Keratinocyte (primary cell): ENCODE data around the gene ZNF860. TPM values are rescaled to one million over a fixed set of nuclear protein-coding genes. Genes with fewer than 3 reads are reported as not detected.

Experiments used
- DNase-seq: peaks from one replicate; pipeline ENCODE4 v3.0.0-alpha.2; 2011; ENCODE audit warnings: low read depth, missing footprints, low spot score
- FAIRE-seq: peaks from 2 replicates; lab custom pipeline; 2011; peaks lifted over from hg19 to GRCh38; lab: Jason Lieb, UNC
- H2AFZ ChIP-seq: 2 replicates; pipeline ENCODE4 v1.6.0; 2012; ENCODE audit warnings: low read length, control low read depth, inconsistent platforms; ENCODE audit not compliant: control insufficient read depth
- H3K27ac ChIP-seq: 2 replicates; pipeline ENCODE4 v1.5.1; 2011; ENCODE audit warnings: low read length; ENCODE audit not compliant: control insufficient read depth, insufficient read depth
- H3K27me3 ChIP-seq: 3 replicates; pipeline ENCODE4 v1.6.0; 2011; ENCODE audit warnings: low read length; ENCODE audit not compliant: control insufficient read depth, insufficient read depth; ENCODE audit errors: extremely low read depth
- H3K36me3 ChIP-seq, 2 experiments: 2 replicates in 1 of 2; 3 replicates in 1 of 2; pipeline ENCODE4 v1.5.1; 2011; ENCODE audit warnings: low read length in 2 of 2, mild to moderate bottlenecking in 1 of 2; ENCODE audit not compliant: control insufficient read depth in 2 of 2, insufficient read depth in 2 of 2; ENCODE audit errors: extremely low read depth in 1 of 2
- H3K4me1 ChIP-seq: 3 replicates; pipeline ENCODE4 v1.5.1; 2011; ENCODE audit warnings: low read length; ENCODE audit not compliant: control insufficient read depth, insufficient read depth; ENCODE audit errors: extremely low read depth
- H3K4me2 ChIP-seq: 3 replicates; pipeline ENCODE4 v1.6.0; 2011; ENCODE audit warnings: low read depth, low read length; ENCODE audit not compliant: control insufficient read depth, insufficient read depth; ENCODE audit errors: extremely low read depth
- H3K4me3 ChIP-seq, 3 experiments: fragments of 200-600 bp in 1 of 3; sonication (generic) in 1 of 3; 2 replicates in 2 of 3; 3 replicates in 1 of 3; pipeline ENCODE4 v1.5.1; 2011 to 2016; ENCODE audit warnings: low read length in 3 of 3, mild to moderate bottlenecking in 3 of 3, control low read depth in 2 of 3, inconsistent platforms in 1 of 3, low read depth in 1 of 3, mixed read lengths in 1 of 3, mixed run types in 1 of 3, moderate library complexity in 1 of 3; ENCODE audit not compliant: control insufficient read depth in 2 of 3, insufficient read depth in 2 of 3; ENCODE audit errors: extremely low read depth in 1 of 3
- H3K79me2 ChIP-seq: 2 replicates; pipeline ENCODE4 v1.6.0; 2012; ENCODE audit warnings: low read length; ENCODE audit not compliant: control insufficient read depth, insufficient read depth
- H3K9ac ChIP-seq: 3 replicates; pipeline ENCODE4 v1.6.0; 2011; ENCODE audit warnings: low read length; ENCODE audit not compliant: control insufficient read depth, insufficient read depth; ENCODE audit errors: extremely low read depth
- H3K9me1 ChIP-seq: 3 replicates; pipeline ENCODE4 v1.6.0; 2011; ENCODE audit warnings: low read length; ENCODE audit not compliant: control insufficient read depth, insufficient read depth; ENCODE audit errors: extremely low read depth
- H3K9me3 ChIP-seq: 2 replicates; pipeline ENCODE4 v1.5.1; 2012; ENCODE audit warnings: low read depth, low read length; ENCODE audit not compliant: control insufficient read depth
- H4K20me1 ChIP-seq: 3 replicates; pipeline ENCODE4 v1.6.0; 2011; ENCODE audit warnings: low read length; ENCODE audit not compliant: control insufficient read depth, insufficient read depth; ENCODE audit errors: extremely low read depth
- CTCF ChIP-seq, 3 experiments: IDR thresholded peaks in 1 of 3; conservative IDR thresholded peaks in 1 of 3; optimal IDR thresholded peaks in 1 of 3; 2 replicates in 2 of 3; 3 replicates in 1 of 3; pipeline versions ENCODE3 to v1.5.1; 2011; ENCODE audit warnings: low read length in 3 of 3, mild to moderate bottlenecking in 3 of 3, moderate library complexity in 2 of 3, control low read depth in 1 of 3, inconsistent platforms in 1 of 3; ENCODE audit not compliant: insufficient read depth in 2 of 3; ENCODE audit errors: extremely low read depth in 1 of 3
- EZH2 ChIP-seq: IDR thresholded peaks from one replicate; pipeline ENCODE4 v1.6.1; 2012; ENCODE audit warnings: inconsistent platforms, mild to moderate bottlenecking, low read length, moderate library complexity
- dilution Hi-C: fragments of 300-500 bp; cut with MboI; formaldehyde crosslinking; loops from one replicate; pipeline ENCODE4 v1.7.0; 2020; ENCODE audit warnings: low sequenced_read_pairs; ENCODE audit not compliant: extremely low pct_ligation_motif_present
- polyA plus RNA-seq, 5 experiments: library from polyadenylated mRNA; depleted of rRNA in 3 of 5; stranded (reverse) in 3 of 5; stranded (forward) in 1 of 5; unstranded in 1 of 5; fragments of >200 nt; gene quantifications; 1 replicate in 1 of 5; 2 replicates in 3 of 5; 3 replicates in 1 of 5; pipeline versions ENCODE4 v1.2.1 to v1.2.3, GENCODE V29; 2011 to 2012; ENCODE audit warnings: missing spikeins in 2 of 5, low read depth in 1 of 5, low replicate concordance in 1 of 5

Gene ZNF860
- polyA plus RNA-seq, 1 donor (not counting 4 experiments of a cell fraction or from before 2014, with no cell fraction given), result 10.3 TPM

GRCh38 chr3:31934018-31934417 lies 47.5 kb upstream of the ZNF860 start:
- no peak overlapping the region for H3K27ac ChIP-seq
- no peak overlapping the region for H3K9ac ChIP-seq
- no peak overlapping the region for H3K4me2 ChIP-seq
- DNase-seq, result no peak
- peaks cover 5% of the 10 kb centered on the region for H4K20me1 ChIP-seq
- peaks cover 26% of the 10 kb centered on the region for H3K4me1 ChIP-seq
- no peak overlapping the region for H3K4me3 ChIP-seq
- H3K9me1 ChIP-seq, result no peaks in the 10 kb centered on the region
- H3K79me2 ChIP-seq, result peaks cover 86% of the 10 kb centered on the region
- H2AFZ ChIP-seq, result no peak overlapping the region
- dilution Hi-C loops, result no loop called here
- TF ChIP-seq CTCF (optimal IDR thresholded peaks at IDR 0.05 in 1 of 3, IDR thresholded peaks at IDR 0.05 in 1 of 3, conservative IDR thresholded peaks at IDR 0.05 in 1 of 3; ENCODE audit: extremely low read depth in 1 of 3, insufficient read depth in 2 of 3, low read length in 3 of 3), result no peak
- no peak for TF ChIP-seq EZH2
- no peaks in the 10 kb centered on the region for H3K36me3 ChIP-seq
- no peaks in the 10 kb centered on the region for H3K9me3 ChIP-seq
- no peaks in the 10 kb centered on the region for H3K27me3 ChIP-seq
- no peak for FAIRE-seq

- Histone ChIP-seq H3K4me3 (no peak overlapping the region), H3K79me2 (peaks cover 89% of the 10 kb centered on the region), H3K4me1 (peaks cover 32% of the 10 kb centered on the region), H3K36me3 (no peaks in the 10 kb centered on the region), H3K27ac (no peak overlapping the region), H4K20me1 (peaks cover 9% of the 10 kb centered on the region), H3K9me3 (no peaks in the 10 kb centered on the region), H3K9ac (no peak overlapping the region), H3K27me3 (no peaks in the 10 kb centered on the region), H3K4me2 (no peak overlapping the region), H3K9me1 (no peaks in the 10 kb centered on the region), H2AFZ (no peak overlapping the region)
- peak; percentile 48 for FAIRE-seq
- no peak for DNase-seq
- dilution Hi-C loops, result no loop called here
- TF ChIP-seq EZH2 (no peak), CTCF (optimal IDR thresholded peaks at IDR 0.05 in 1 of 3, IDR thresholded peaks at IDR 0.05 in 1 of 3, conservative IDR thresholded peaks at IDR 0.05 in 1 of 3; ENCODE audit: extremely low read depth in 1 of 3, insufficient read depth in 2 of 3, low read length in 3 of 3) (no peak)
Observed at GRCh38 chr3:31934866-31935265, 46.7 kb upstream of the ZNF860 start.
